Measurements from ENCODE around the gene DDX6. TPM values are rescaled to one million over a fixed set of nuclear protein-coding genes. Genes with fewer than 3 reads are reported as not detected.
"Not testable (repeated sequence)": the region's sequence is repeated elsewhere in the genome, so short reads cannot be mapped to it uniquely, and the experiment has no call there.

DDX6 gene
- total RNA-seq, 1 donor from 2014 or later = 148 TPM

- no peak for DNase-seq (ENCODE audit: extremely low spot score, unreplicated experiment)
- no peaks in the 10 kb centered on the region for H3K27me3 Mint-ChIP-seq (ENCODE audit: unreplicated experiment)
- peaks cover 51% of the 10 kb centered on the region for H3K4me1 Mint-ChIP-seq (ENCODE audit: unreplicated experiment)
- H3K9me3 Mint-ChIP-seq (ENCODE audit: unreplicated experiment) = no peaks in the 10 kb centered on the region
- peaks cover 41% of the 10 kb centered on the region for H3K36me3 Mint-ChIP-seq (ENCODE audit: unreplicated experiment)
- H3K4me3 Mint-ChIP-seq (ENCODE audit: unreplicated experiment) = no peak overlapping the region
- TF ChIP-seq, protein P1, sequence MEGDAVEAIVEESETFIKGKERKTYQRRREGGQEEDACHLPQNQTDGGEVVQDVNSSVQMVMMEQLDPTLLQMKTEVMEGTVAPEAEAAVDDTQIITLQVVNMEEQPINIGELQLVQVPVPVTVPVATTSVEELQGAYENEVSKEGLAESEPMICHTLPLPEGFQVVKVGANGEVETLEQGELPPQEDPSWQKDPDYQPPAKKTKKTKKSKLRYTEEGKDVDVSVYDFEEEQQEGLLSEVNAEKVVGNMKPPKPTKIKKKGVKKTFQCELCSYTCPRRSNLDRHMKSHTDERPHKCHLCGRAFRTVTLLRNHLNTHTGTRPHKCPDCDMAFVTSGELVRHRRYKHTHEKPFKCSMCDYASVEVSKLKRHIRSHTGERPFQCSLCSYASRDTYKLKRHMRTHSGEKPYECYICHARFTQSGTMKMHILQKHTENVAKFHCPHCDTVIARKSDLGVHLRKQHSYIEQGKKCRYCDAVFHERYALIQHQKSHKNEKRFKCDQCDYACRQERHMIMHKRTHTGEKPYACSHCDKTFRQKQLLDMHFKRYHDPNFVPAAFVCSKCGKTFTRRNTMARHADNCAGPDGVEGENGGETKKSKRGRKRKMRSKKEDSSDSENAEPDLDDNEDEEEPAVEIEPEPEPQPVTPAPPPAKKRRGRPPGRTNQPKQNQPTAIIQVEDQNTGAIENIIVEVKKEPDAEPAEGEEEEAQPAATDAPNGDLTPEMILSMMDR (IDR thresholded peaks at IDR 0.05) = no peak
- peak overlapping the region; percentile 2 for H3K27ac Mint-ChIP-seq (ENCODE audit: unreplicated experiment)
Observed at GRCh38 chr11:118768690-118769089, 22.3 kb downstream of the DDX6 start.

- Mint-ChIP-seq H3K27ac (ENCODE audit: unreplicated experiment) (no peak overlapping the region), H3K9me3 (ENCODE audit: unreplicated experiment) (no peaks in the 10 kb centered on the region), H3K4me3 (ENCODE audit: unreplicated experiment) (no peak overlapping the region), H3K27me3 (ENCODE audit: unreplicated experiment) (no peaks in the 10 kb centered on the region), H3K4me1 (ENCODE audit: unreplicated experiment) (peaks cover 30% of the 10 kb centered on the region), H3K36me3 (ENCODE audit: unreplicated experiment) (peaks cover 44% of the 10 kb centered on the region)
- TF ChIP-seq, protein P1 (IDR thresholded peaks at IDR 0.05) = no peak
- DNase-seq (ENCODE audit: extremely low spot score, unreplicated experiment) = no peak
Observed at GRCh38 chr11:118766035-118766434, 24.9 kb downstream of the DDX6 start.

DNA sequence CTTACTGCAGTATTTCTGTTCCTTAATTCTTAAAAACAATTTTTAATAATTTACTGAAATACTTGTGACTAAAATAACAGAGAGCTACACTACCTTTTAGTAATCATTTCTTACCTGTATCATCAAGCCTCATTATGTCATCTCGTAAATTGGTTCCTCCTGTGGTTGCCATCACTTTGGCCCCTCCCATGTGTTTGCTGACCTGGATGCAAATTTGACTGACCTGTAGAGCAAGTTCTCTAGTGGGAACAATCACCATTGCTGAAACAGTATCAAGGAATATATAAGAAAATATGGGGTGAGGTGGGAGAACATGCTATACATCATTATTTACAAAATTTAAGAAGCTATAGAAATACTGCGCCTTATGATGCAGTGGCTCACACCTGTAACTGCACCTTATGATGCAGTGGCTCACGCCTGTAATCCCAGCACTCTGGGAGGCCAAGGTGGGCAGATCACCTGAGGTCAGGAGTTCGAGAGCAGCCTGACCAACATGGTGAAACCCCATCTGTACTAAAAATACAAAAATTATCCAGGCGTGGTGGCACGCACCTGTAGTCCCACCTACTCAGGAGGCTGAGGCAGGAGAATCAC lies 25.8 kb downstream of the DDX6 start:
- not testable (repeated sequence) for H3K9me3 Mint-ChIP-seq (ENCODE audit: unreplicated experiment); DNase-seq (ENCODE audit: extremely low spot score, unreplicated experiment); H3K27ac Mint-ChIP-seq (ENCODE audit: unreplicated experiment); H3K27me3 Mint-ChIP-seq (ENCODE audit: unreplicated experiment); H3K4me3 Mint-ChIP-seq (ENCODE audit: unreplicated experiment)
- peaks cover 44% of the 10 kb centered on the region for H3K36me3 Mint-ChIP-seq (ENCODE audit: unreplicated experiment)
- H3K4me1 Mint-ChIP-seq (ENCODE audit: unreplicated experiment) = peaks cover 22% of the 10 kb centered on the region

DNA sequence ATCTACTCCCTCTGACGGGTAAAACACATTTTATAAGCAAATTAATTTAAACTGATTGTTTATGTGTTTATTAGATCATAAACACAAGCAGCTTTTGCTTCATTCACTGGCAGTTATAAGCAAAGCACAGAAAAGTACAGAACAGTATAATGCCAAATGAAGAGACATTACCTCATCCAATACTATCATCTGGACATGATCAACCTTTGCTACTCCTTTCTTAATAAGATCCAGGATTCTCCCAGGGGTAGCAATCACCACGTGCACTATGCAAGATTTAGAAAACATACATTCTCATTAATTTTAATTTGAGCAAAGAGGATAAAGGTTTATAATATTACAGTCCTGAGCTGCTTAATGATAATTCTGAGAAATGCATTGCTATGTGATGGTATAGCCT lies 27.9 kb downstream of the DDX6 start:
- no peak overlapping the region for H3K27ac Mint-ChIP-seq (ENCODE audit: unreplicated experiment)
- TF ChIP-seq, protein P1 (IDR thresholded peaks at IDR 0.05) = no peak
- H3K9me3 Mint-ChIP-seq (ENCODE audit: unreplicated experiment) = no peaks in the 10 kb centered on the region
- no peaks in the 10 kb centered on the region for H3K27me3 Mint-ChIP-seq (ENCODE audit: unreplicated experiment)
- peaks cover 54% of the 10 kb centered on the region for H3K36me3 Mint-ChIP-seq (ENCODE audit: unreplicated experiment)
- peaks cover 5% of the 10 kb centered on the region for H3K4me1 Mint-ChIP-seq (ENCODE audit: unreplicated experiment)
- H3K4me3 Mint-ChIP-seq (ENCODE audit: unreplicated experiment) = no peak overlapping the region
- DNase-seq (ENCODE audit: extremely low spot score, unreplicated experiment) = no peak

DNA sequence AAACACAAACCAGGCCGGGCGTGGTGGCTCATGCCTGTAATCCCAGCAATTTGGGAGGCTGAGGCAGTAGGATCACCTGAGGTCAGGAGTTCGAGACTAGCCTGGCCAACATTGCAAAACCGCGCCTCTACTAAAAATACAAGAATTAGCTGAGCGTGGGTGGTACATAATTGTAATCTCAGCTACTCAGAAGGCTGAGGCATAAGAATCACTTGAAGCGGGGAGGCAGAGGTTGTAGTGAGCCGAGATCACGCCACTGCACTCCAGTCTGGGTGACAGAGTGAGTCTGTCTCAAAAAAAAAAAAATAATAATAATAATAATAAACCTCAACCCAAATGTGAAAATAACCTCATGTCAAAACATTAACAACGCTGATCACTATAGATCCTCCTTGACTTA lies 29.0 kb downstream of the DDX6 start:
- H3K9me3 Mint-ChIP-seq (ENCODE audit: unreplicated experiment); H3K4me3 Mint-ChIP-seq (ENCODE audit: unreplicated experiment); DNase-seq (ENCODE audit: extremely low spot score, unreplicated experiment); H3K4me1 Mint-ChIP-seq (ENCODE audit: unreplicated experiment); H3K27me3 Mint-ChIP-seq (ENCODE audit: unreplicated experiment); H3K27ac Mint-ChIP-seq (ENCODE audit: unreplicated experiment): not testable (repeated sequence)
- H3K36me3 Mint-ChIP-seq (ENCODE audit: unreplicated experiment) = peaks cover 54% of the 10 kb centered on the region

- Mint-ChIP-seq H3K4me1 (ENCODE audit: unreplicated experiment) (no peaks in the 10 kb centered on the region), H3K9me3 (ENCODE audit: unreplicated experiment) (no peaks in the 10 kb centered on the region), H3K36me3 (ENCODE audit: unreplicated experiment) (peaks cover 68% of the 10 kb centered on the region), H3K4me3 (ENCODE audit: unreplicated experiment) (no peak overlapping the region), H3K27me3 (ENCODE audit: unreplicated experiment) (no peaks in the 10 kb centered on the region), H3K27ac (ENCODE audit: unreplicated experiment) (no peak overlapping the region)
- TF ChIP-seq, protein P1 (IDR thresholded peaks at IDR 0.05) = no peak
- DNase-seq (ENCODE audit: extremely low spot score, unreplicated experiment) = no peak
Observed at GRCh38 chr11:118757876-118758399, 33.0 kb downstream of the DDX6 start.
